Neutrophil (primary cell): ENCODE results near the gene SKAP1.

Experiments
- H3K27ac ChIP-seq: fragments of 200-600 bp; sonication (generic); 2 replicates; pipeline ENCODE4 v1.5.1; 2016; ENCODE audit warnings: mild to moderate bottlenecking, moderate library complexity
- H3K27me3 ChIP-seq: fragments of 200-600 bp; sonication (generic); 2 replicates; pipeline ENCODE4 v1.6.0; 2016; ENCODE audit warnings: mild to moderate bottlenecking
- H3K36me3 ChIP-seq: fragments of 200-600 bp; sonication (generic); 2 replicates; pipeline ENCODE4 v1.5.1; 2017
- H3K4me1 ChIP-seq, 2 experiments: fragments of 200-600 bp in 1 of 2; sonication (generic) in 1 of 2; 1 replicate in 1 of 2; 2 replicates in 1 of 2; pipeline versions ENCODE4 v1.5.1 to v1.6.1; 2013 to 2016; ENCODE audit warnings: low read depth in 1 of 2, low read length in 1 of 2, mild to moderate bottlenecking in 1 of 2, moderate library complexity in 1 of 2; ENCODE audit not compliant: control insufficient read depth in 1 of 2, insufficient read depth in 1 of 2
- H3K4me3 ChIP-seq, 2 experiments: fragments of 200-600 bp in 1 of 2; sonication (generic) in 1 of 2; 1 replicate in 1 of 2; 2 replicates in 1 of 2; pipeline ENCODE4 v1.5.1; 2013 to 2016; ENCODE audit warnings: low read depth in 1 of 2, low read length in 1 of 2, mild to moderate bottlenecking in 1 of 2, moderate library complexity in 1 of 2
- H3K9me3 ChIP-seq: fragments of 200-600 bp; sonication (generic); 2 replicates; pipeline ENCODE4 v1.5.1; 2016
- TF ChIP-seq, protein P1 (sequence below): fragments of 200-600 bp; sonication (generic); IDR thresholded peaks from 2 replicates; pipeline ENCODE4 v1.5.1; 2016; ENCODE audit warnings: antibody characterized with exemption

SKAP1 gene

DNA sequence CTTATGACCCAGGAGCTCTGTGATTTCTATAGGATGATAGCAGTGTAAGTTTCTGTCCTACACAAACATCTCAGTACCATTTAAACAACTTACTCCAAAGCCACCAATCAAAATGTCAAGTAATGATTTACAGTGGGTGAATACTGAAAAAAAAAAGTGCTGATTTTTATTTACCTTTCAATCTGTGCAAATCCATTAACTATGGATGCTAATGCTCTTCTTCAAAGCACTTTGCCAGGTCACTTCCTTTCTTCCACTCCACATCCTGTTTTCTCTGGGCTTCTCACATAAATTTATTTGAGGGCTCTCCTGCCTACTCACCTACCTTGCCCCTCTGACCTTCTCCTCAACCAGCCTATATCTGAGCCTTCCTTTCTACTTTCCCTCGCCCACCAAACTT, 101.6 kb downstream of the SKAP1 start:
- no peaks in the 10 kb centered on the region for H3K36me3 ChIP-seq
- TF ChIP-seq, protein P1, sequence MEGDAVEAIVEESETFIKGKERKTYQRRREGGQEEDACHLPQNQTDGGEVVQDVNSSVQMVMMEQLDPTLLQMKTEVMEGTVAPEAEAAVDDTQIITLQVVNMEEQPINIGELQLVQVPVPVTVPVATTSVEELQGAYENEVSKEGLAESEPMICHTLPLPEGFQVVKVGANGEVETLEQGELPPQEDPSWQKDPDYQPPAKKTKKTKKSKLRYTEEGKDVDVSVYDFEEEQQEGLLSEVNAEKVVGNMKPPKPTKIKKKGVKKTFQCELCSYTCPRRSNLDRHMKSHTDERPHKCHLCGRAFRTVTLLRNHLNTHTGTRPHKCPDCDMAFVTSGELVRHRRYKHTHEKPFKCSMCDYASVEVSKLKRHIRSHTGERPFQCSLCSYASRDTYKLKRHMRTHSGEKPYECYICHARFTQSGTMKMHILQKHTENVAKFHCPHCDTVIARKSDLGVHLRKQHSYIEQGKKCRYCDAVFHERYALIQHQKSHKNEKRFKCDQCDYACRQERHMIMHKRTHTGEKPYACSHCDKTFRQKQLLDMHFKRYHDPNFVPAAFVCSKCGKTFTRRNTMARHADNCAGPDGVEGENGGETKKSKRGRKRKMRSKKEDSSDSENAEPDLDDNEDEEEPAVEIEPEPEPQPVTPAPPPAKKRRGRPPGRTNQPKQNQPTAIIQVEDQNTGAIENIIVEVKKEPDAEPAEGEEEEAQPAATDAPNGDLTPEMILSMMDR: no peak
- H3K4me1 ChIP-seq: no peaks in the 10 kb centered on the region
- peaks cover 58% of the 10 kb centered on the region for H3K27me3 ChIP-seq
- H3K4me3 ChIP-seq: no peak overlapping the region
- H3K9me3 ChIP-seq: no peaks in the 10 kb centered on the region
- H3K27ac ChIP-seq: no peak overlapping the region

DNA sequence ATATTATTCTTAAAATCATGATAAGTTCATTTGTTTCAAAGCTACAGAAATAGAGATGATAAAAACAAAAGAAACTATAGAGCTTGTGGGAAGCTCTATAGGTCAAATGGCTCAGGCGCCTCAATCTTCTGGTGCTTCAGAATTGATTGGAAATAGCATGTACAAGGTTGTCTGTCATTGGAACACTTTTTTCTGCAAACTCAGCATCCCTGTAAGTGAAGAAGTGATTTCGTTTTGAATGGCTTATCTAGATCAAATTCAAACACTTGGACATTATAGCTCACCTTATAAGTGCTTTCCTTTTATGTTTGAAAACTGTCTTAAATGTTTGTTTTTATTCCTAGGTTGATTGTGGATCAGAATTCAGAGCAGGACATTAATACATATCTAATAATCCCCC, 103.7 kb downstream of the SKAP1 start:
- peaks cover 44% of the 10 kb centered on the region for H3K27me3 ChIP-seq
- TF ChIP-seq, protein P1: no peak

DNA sequence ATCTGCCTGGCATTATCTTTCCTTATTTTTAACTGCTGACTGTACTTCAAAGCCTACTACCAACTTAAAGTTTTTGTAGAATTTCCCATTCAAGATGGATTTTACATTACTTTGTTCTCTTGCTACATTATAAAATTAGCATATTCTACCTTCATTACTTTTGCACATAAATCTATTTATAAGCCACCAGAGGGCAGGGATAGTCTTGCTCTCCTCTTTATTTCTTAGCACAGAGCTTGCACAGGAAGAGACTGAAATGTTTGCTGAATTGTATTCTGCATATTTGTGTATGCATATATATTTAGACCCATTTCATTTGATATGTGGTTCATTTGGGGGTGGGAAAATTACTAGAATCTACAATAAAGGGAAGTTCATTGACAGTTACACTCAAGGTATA, 108.0 kb downstream of the SKAP1 start:
- TF ChIP-seq, protein P1: no peak
- Histone ChIP-seq H3K4me1 (no peaks in the 10 kb centered on the region), H3K27ac (no peak overlapping the region), H3K4me3 (no peak overlapping the region), H3K36me3 (no peaks in the 10 kb centered on the region), H3K9me3 (no peaks in the 10 kb centered on the region), H3K27me3 (peaks cover 23% of the 10 kb centered on the region)

More for the DNA sequence above, 103.7 kb downstream of the SKAP1 start:
- H3K27ac ChIP-seq: no peak overlapping the region
- no peaks in the 10 kb centered on the region for H3K4me1 ChIP-seq
- H3K4me3 ChIP-seq: no peak overlapping the region
- H3K36me3 ChIP-seq: no peaks in the 10 kb centered on the region
- H3K9me3 ChIP-seq: no peaks in the 10 kb centered on the region

DNA sequence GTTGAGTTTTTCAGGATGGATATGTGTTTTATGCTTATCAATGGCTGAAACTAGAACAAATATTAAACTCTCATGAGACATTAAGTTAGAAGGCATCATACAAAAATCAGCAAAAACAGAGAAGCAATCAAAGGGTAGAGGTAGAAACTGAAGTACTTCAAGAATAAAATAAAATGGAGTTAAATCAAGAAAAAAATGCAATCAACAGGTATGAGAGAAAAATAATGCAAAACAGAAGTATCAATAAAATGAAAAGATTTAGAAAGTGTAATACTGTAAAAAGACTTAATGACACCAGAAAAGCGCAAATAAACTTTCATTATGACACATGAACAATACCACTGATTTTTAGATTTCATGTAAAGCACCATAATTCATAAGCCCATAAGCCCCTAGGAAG, 112.3 kb downstream of the SKAP1 start:
- Histone ChIP-seq H3K27ac (no peak overlapping the region), H3K4me3 (no peak overlapping the region), H3K4me1 (no peaks in the 10 kb centered on the region), H3K36me3 (no peaks in the 10 kb centered on the region), H3K9me3 (no peaks in the 10 kb centered on the region), H3K27me3 (peaks cover 52% of the 10 kb centered on the region)
- TF ChIP-seq, protein P1: no peak

DNA sequence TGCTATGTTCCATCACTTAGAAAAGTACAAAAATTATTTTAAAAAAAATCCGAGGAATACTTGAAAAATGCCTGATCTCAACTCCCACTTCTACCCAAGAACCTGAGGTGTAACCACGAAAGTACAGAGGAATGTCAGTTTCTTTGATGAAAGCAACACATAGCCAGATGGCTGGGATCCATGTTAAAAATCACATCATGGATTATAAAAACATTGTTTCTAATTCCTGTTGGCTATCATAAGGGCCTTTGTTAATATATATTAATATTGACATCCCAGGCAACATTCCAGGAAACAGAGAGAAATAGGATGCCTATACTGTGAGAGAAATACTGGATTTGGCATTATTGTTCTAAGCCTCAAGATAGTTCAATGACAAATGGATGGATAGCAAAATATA, 115.3 kb downstream of the SKAP1 start:
- TF ChIP-seq, protein P1: no peak
- peaks cover 82% of the 10 kb centered on the region for H3K27me3 ChIP-seq
- H3K9me3 ChIP-seq: no peaks in the 10 kb centered on the region
- H3K4me1 ChIP-seq: no peaks in the 10 kb centered on the region
- H3K4me3 ChIP-seq: no peak overlapping the region
- no peaks in the 10 kb centered on the region for H3K36me3 ChIP-seq
- no peak overlapping the region for H3K27ac ChIP-seq
